HG03280 (cell line): Measurements from ENCODE around the gene PYDC1.
"Not testable (repeated sequence)": the region's sequence is repeated elsewhere in the genome, so short reads cannot be mapped to it uniquely, and the experiment has no call there.

Source experiments
- ATAC-seq: cut with Tn5 transposase; IDR thresholded peaks from one replicate; pipeline ENCODE4 v1.9.1; 2021; ENCODE audit warnings: mild to moderate bottlenecking, moderate library complexity; ENCODE audit not compliant: unreplicated experiment

The PYDC1 gene

DNA sequence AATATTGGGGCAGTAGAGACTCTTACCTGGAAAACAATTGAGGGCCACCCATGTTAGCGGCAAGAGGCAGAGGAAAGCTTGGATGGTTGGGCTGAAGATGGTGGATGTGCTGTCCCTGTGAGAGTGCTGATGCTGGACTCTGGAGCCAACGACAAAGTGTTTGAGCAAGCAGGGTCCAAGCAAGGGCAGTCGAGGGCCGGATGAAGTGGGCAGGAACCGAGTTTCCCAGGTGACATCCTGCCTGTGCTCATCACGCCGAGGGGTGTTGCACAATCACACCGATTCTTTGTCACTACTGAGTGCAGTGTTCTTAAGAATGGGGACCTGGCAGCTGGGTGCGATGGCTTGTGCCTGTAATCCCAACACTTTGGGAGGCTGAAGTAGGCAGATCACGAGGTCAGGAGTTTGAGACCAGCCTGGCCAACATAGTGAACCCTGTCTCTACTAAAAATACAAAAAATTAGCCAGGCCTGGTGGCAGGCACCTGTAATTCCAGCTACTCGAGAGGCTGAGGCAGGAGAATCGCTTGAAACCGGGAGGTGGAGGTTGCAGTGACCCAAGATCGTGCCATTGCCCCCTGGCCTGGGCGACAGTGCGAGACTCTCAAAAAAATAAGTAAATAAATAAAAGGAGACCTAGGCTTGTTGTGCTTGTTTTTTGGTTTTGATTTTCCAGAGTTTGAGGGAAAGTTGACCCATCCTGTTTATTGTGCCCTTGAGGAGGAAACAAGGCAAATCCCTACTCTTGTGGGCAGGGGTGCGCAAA is 20.4 kb downstream of the PYDC1 start:
- ATAC-seq: no peak

DNA sequence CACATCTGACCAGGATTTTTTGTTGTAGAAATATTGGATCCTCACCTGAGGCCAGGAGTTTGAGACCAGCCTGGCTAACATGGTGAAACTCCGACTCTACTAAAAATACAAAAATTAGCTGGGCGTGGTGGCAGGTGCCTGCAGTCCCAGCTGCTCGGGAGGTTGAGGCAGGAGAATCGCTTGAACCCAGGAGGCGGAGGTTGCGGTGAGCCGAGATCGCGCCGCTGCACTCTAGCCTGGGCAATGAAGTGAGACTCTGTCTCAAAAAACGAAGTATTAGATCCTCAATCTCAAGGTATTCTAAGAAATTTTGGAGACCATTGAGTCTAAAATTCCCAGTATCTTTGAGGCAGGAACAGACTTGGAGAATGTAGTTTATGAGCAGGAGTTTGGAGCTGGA is 21.1 kb downstream of the PYDC1 start:
- ATAC-seq: not testable (repeated sequence)

DNA sequence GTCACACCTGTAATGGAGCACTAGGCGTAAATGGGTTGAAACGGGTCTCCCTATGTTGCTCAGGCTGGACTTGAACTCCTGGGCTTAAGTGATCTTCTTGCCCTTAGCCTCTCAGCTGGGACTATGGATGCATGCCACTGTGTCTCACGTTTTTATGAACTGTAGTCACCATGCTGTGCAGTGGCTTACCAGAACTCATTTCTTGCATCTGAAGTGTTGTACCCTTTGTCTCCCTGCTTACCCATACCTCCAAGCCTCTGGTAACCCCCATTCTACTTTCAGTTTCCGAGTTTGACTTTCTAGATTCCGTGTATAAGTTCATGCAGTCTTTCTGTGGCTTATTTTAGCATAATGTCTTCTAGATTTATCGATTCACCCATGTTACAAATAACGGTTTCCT is 22.0 kb downstream of the PYDC1 start:
- ATAC-seq: no peak

DNA sequence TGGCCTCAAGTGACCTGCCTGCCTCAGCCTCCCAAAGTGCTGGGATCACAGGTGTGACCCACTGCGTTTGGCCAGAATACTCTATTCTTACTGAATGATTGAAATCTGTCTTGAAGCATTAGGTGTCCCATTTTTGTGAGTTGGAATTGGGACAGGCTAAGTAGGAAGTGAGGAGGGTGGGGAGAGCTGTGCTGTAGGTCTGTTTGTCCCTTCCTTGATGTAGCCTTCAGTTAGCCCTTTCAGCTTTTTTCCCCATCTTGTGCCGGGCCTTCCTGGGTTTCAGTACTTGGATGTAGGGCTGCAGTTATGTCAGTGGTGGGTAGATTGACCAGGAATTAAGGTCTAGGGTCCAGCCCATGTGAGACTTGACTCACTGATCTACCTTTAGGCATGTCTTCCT is 23.1 kb downstream of the PYDC1 start:
- no peak for ATAC-seq

DNA sequence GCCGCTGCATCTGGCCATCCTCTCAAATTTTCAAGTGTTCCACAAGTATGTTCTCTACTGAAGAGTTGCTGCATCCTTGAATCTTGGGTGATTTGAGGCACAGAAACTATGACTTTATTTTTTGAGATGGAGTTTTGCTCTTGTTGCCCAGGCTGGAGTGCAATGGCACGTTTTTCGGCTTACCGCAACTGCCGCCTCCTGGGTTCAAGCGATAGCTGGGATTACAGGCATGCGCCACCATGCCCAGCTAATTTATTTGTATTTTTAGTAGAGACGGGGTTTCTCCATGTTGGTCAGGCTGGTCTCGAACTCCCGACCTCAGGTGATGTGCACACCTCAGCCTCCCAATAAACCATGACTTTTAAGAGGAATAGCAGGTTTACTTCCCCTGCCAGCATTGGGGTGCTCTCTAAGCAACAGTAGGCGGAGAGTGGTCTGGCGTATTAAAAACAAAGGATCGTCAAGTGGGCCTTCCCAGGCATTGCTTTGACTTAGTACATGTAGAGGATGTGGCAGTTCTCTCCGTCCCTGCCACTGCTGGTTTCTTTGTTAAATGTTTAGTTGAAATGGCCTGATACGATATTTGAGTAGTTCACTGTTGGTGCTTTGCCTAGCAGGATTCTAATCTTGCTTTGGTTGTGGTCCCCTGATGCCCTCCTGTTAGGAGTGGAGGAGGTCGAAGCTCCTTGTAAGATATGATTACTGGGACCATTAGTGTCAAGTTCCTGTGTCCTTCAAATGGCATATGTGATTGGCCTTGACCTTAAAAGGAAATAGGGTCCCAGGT is 23.9 kb downstream of the PYDC1 start:
- ATAC-seq: no peak

DNA sequence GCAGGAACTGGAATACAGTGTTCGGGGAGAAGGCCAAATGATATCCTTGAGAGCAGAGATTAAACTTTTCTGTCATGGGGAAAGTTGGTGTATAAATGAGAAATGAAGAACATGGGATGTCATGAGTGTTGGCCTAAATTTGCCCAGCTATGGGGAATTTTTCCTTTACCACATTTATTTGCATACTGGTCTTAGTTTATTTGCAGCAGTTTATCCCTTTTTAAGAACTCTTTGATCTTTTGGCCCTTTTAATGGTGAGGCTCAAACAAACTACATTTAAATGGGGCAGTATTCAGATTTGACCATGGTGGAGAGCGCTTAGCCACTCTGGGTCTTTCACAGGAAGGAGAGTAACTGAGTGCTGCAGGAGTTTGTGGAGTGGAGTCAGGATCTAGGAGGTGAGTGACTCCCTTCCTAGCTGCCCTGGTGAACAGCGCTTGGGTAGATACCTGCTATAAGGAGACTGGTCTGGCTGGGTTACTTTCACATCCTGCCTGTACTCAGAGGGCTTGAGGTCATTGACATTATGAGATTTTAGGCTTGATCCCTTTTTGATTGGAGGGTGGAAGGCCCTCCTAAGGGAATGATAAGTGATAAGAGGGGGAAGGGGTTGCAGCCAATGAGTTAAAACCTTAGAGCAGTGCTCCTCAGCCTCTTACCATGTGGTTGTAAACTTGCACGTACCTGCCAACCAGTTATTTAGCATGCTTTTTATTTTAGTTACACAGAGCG is 25.1 kb downstream of the PYDC1 start:
- ATAC-seq: no peak

GRCh38 chr16:31190818-31191444 is 26.0 kb downstream of the PYDC1 start:
- ATAC-seq: no peak

GRCh38 chr16:31190061-31190460 is 26.9 kb downstream of the PYDC1 start:
- no peak for ATAC-seq

DNA sequence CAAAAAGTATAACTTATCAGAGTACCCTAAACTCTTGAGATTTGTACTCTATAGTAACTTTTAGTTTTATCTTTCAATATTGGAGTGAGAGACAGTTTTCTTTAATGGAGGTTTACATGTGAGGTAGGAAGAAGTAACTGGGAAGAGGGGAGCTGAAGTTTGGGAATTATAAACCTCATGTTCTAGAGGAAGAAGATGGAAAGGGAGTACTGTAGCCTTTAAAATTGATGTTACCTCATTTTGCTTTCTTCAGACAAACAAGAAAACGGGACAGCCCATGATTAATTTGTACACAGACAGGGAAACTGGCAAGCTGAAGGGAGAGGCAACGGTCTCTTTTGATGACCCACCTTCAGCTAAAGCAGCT is 27.5 kb downstream of the PYDC1 start:
- no peak for ATAC-seq

GRCh38 chr16:31188450-31189411 is 28.2 kb downstream of the PYDC1 start:
- no peak for ATAC-seq

GRCh38 chr16:31187808-31188189 is 29.1 kb downstream of the PYDC1 start:
- ATAC-seq: no peak

GRCh38 chr16:31186930-31187807 is 29.8 kb downstream of the PYDC1 start:
- ATAC-seq: no peak

DNA sequence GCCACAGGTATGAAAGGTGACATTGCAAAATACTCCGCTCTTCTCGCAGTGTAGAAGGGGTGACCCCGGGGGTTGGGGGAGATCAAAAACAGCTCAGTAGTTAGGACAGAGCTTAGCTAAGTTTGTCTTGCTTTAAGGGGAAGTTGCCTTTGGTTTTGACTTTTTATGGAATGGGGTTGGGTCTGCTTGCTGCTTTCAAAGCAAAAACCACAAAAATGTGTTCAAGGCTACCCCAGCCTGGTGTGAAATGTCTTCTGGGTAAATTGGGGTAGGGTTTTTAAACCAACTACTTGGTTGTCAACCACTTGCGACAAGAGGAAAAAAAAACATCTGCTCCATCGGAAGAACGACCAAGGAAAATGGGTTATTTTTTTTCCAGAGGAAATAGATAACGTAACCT is 30.8 kb downstream of the PYDC1 start:
- no peak for ATAC-seq

- no peak for ATAC-seq
Measured at GRCh38 chr16:31185339-31185738, 31.6 kb downstream of the PYDC1 start.

DNA sequence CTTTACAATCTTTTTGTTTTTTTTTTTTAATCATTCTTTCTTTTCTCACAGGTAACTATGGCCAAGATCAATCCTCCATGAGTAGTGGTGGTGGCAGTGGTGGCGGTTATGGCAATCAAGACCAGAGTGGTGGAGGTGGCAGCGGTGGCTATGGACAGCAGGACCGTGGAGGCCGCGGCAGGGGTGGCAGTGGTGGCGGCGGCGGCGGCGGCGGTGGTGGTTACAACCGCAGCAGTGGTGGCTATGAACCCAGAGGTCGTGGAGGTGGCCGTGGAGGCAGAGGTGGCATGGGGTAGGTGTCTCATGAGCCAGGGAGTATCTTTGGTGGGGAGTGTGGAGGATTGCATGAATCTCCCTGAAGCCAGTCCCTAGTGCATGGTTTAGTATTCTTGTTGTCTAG is 32.0 kb downstream of the PYDC1 start:
- no peak for ATAC-seq

DNA sequence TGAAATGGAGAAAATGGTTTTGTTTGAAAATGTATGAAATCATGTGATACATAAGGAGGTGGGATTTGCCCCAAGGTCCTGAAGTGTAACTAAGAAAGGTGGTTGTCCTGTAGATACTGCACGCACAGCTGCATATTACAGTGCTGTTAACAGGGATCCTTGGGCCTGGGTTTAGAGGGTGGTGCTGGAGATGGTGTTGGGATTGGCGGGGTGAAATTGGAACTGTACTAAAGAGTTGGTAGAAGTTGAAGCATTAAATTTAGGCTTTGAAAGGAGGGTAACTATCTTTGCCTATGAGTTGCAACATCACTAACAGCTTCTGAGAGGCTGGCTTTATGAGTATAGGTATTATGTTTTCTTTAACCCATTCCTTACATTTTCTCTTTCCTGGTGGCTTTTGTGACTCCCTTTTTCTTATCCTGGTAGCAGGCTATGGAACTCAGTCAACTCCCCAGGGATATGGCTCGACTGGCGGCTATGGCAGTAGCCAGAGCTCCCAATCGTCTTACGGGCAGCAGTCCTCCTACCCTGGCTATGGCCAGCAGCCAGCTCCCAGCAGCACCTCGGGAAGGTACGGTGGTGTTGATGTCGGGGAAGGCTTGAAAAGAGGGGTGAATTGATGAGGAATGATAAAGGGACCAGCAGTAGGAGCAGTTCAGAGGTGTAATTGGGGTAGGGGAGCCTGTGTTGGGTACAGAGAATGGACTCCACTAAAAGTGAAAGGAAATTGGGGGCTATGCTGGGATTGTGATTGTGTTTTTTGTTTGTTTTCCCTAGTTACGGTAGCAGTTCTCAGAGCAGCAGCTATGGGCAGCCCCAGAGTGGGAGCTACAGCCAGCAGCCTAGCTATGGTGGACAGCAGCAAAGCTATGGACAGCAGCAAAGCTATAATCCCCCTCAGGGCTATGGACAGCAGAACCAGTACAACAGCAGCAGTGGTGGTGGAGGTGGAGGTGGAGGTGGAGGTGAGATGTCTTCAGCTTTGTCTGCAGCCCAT is 33.2 kb downstream of the PYDC1 start:
- ATAC-seq: no peak

DNA sequence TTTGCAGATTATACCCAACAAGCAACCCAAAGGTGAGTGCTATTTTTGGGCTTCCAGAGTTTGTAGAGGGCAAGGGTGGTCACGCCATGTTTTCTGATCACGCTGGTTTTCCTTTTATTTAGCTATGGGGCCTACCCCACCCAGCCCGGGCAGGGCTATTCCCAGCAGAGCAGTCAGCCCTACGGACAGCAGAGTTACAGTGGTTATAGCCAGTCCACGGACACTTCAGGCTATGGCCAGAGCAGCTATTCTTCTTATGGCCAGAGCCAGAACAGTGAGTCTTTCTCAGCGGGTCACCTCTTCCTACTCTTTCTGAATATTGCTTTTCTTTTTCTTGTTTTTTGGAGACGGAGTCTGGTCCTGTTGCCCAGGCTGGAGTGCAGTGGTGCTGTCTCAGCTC is 34.5 kb downstream of the PYDC1 start:
- ATAC-seq: no peak
